HFFc6 (cell line): ENCODE results near the gene ENGASE. TPM values are rescaled to one million over a fixed set of nuclear protein-coding genes. Genes with fewer than 3 reads are reported as not detected.

Source experiments
- DNase-seq: peaks from one replicate; pipeline ENCODE4 v3.0.0-alpha.2; 2018
- H3K27ac Mint-ChIP-seq: 2 replicates; pipeline ENCODE4 v1.8.0; 2020; ENCODE audit warnings: mild to moderate bottlenecking, mixed read lengths
- H3K27me3 Mint-ChIP-seq: 2 replicates; pipeline ENCODE4 v1.8.0; 2021; ENCODE audit warnings: mild to moderate bottlenecking, moderate library complexity, mixed read lengths; ENCODE audit not compliant: insufficient read depth
- H3K36me3 Mint-ChIP-seq: 2 replicates; pipeline ENCODE4 v1.8.0; 2021; ENCODE audit warnings: low read depth, mixed read lengths
- H3K4me1 Mint-ChIP-seq: 2 replicates; pipeline ENCODE4 v1.8.0; 2020; ENCODE audit warnings: low read depth, mixed read lengths
- H3K4me3 Mint-ChIP-seq: 2 replicates; pipeline ENCODE4 v1.8.0; 2020; ENCODE audit warnings: mild to moderate bottlenecking, moderate library complexity, mixed read lengths
- H3K9me3 Mint-ChIP-seq: 2 replicates; pipeline ENCODE4 v1.8.0; 2020; ENCODE audit warnings: mild to moderate bottlenecking, mixed read lengths
- total RNA-seq, 6 experiments: library from RNA; stranded (reverse); fragmentation: NEBNext Ultra II Directional; extraction: Animal tissue kit (Norgen Biotek cat#: 25700); gene quantifications; 2 replicates in 1 of 6; 3 replicates in 5 of 6; pipeline ENCODE4 v1.2.3, GENCODE V29; 2021
- TF ChIP-seq, protein P1 (sequence below): fragments of 200-600 bp; sonication (generic); IDR thresholded peaks from 2 replicates; pipeline ENCODE4 v1.5.0; 2021; ENCODE audit warnings: antibody characterized with exemption, mild to moderate bottlenecking

ENGASE gene
- total RNA-seq, 6 experiments from 2014 or later: 11.1 to 13.8 (median 11.8) TPM

DNA sequence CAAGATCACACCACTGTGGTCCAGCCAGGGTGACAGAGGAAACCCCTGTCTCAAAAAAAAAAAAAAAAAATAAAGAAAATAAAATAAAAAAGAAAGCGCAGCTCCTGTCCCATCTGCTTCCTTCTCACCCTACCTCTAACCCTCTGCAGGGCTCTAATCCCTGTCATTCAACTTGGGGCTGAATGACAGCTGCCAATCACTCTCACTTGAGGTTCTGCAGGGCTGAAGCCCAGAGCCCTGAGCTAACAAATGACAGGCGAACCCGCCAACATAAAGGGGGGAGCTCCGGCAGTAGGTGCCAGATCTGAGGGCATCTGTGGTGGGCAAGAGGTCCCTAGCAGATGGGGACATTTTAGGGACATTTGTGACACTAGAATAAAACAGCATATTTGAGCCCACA, 44.3 kb downstream of the ENGASE start:
- no peak for DNase-seq
- H3K4me1 Mint-ChIP-seq: no peaks in the 10 kb centered on the region
- H3K27me3 Mint-ChIP-seq: peaks cover 21% of the 10 kb centered on the region
- H3K27ac Mint-ChIP-seq: no peak overlapping the region
- H3K36me3 Mint-ChIP-seq: no peaks in the 10 kb centered on the region
- H3K9me3 Mint-ChIP-seq: no peaks in the 10 kb centered on the region
- no peak overlapping the region for H3K4me3 Mint-ChIP-seq
- TF ChIP-seq, protein P1, sequence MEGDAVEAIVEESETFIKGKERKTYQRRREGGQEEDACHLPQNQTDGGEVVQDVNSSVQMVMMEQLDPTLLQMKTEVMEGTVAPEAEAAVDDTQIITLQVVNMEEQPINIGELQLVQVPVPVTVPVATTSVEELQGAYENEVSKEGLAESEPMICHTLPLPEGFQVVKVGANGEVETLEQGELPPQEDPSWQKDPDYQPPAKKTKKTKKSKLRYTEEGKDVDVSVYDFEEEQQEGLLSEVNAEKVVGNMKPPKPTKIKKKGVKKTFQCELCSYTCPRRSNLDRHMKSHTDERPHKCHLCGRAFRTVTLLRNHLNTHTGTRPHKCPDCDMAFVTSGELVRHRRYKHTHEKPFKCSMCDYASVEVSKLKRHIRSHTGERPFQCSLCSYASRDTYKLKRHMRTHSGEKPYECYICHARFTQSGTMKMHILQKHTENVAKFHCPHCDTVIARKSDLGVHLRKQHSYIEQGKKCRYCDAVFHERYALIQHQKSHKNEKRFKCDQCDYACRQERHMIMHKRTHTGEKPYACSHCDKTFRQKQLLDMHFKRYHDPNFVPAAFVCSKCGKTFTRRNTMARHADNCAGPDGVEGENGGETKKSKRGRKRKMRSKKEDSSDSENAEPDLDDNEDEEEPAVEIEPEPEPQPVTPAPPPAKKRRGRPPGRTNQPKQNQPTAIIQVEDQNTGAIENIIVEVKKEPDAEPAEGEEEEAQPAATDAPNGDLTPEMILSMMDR: no peak

GRCh38 chr17:79120259-79120658, 45.6 kb downstream of the ENGASE start:
- no peak overlapping the region for H3K27ac Mint-ChIP-seq
- H3K36me3 Mint-ChIP-seq: no peaks in the 10 kb centered on the region
- H3K4me1 Mint-ChIP-seq: no peaks in the 10 kb centered on the region
- H3K9me3 Mint-ChIP-seq: no peaks in the 10 kb centered on the region
- no peak overlapping the region for H3K4me3 Mint-ChIP-seq
- peaks cover 22% of the 10 kb centered on the region for H3K27me3 Mint-ChIP-seq
- TF ChIP-seq, protein P1: no peak
- no peak for DNase-seq

DNA sequence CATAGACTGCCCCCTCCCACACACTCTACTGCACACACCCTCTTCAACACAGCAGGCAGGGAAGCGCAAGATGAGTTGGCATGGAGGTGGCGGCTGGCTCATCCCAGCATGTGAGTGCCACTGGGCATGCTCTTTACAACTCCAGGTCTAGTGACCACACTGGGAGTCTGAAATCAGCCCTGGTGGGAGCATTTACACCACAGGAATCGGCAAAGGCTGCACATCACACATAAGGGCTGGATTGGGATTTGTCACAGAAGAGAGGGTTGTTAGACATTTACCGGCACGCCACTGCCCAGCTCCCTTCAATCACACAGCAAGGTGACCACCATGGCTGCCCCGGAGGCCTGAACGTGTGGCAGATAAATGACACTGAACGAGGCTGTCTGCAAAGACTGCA, 49.4 kb downstream of the ENGASE start:
- H3K4me1 Mint-ChIP-seq: no peaks in the 10 kb centered on the region
- H3K36me3 Mint-ChIP-seq: no peaks in the 10 kb centered on the region
- no peak for DNase-seq
- no peak overlapping the region for H3K27ac Mint-ChIP-seq
- peaks cover 38% of the 10 kb centered on the region for H3K27me3 Mint-ChIP-seq
- TF ChIP-seq, protein P1: no peak
- H3K9me3 Mint-ChIP-seq: no peaks in the 10 kb centered on the region
- H3K4me3 Mint-ChIP-seq: no peak overlapping the region

DNA sequence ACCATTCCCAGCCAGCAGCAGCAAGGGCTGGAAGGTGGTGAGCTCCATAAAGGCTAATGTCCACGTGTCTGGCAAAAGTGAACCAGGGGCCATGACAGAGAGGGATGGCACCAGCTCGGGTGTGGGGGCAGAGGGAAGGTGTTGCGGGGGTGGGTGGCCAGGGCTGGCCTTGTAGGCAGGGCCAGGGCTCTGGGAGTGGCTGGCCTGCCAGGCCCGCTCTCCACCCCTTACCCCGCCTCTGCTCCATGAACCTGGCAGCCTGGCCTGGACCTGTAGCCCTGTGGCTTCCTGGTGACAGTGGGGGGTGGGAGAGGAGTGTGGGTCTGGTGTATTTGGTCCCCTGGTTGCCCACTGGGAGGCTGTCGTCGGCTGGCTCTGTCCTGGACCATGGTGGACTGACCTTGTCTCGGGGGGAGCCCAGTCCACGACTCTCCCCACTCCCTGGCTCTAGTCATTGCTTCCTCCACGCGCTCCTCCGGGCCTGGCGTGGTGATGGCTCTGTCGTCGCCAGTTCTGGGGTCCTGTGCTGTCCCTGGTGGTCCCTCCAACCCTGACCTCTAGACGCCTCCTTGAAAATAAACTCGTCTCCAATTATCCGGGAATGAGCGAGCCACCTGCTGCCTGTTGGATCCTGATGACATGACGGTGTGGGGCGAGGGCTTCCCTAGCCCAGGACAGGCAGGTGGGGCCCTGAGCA, 50.0 kb downstream of the ENGASE start:
- no peaks in the 10 kb centered on the region for H3K36me3 Mint-ChIP-seq
- no peaks in the 10 kb centered on the region for H3K9me3 Mint-ChIP-seq
- DNase-seq: no peak
- no peaks in the 10 kb centered on the region for H3K4me1 Mint-ChIP-seq
- no peak overlapping the region for H3K4me3 Mint-ChIP-seq
- peaks cover 41% of the 10 kb centered on the region for H3K27me3 Mint-ChIP-seq
- TF ChIP-seq, protein P1: no peak
- no peak overlapping the region for H3K27ac Mint-ChIP-seq

- TF ChIP-seq, protein P1: no peak
- Mint-ChIP-seq H3K36me3 (no peaks in the 10 kb centered on the region), H3K27me3 (peaks cover 42% of the 10 kb centered on the region), H3K9me3 (no peaks in the 10 kb centered on the region), H3K4me1 (no peaks in the 10 kb centered on the region), H3K27ac (no peak overlapping the region), H3K4me3 (no peak overlapping the region)
- DNase-seq: no peak
These were observed 50.9 kb downstream of the ENGASE start for GRCh38 chr17:79125503-79125902.

GRCh38 chr17:79126139-79126538, 51.5 kb downstream of the ENGASE start:
- Mint-ChIP-seq H3K27me3 (peaks cover 44% of the 10 kb centered on the region), H3K27ac (no peak overlapping the region), H3K4me3 (no peak overlapping the region), H3K4me1 (no peaks in the 10 kb centered on the region), H3K9me3 (no peaks in the 10 kb centered on the region), H3K36me3 (no peaks in the 10 kb centered on the region)
- DNase-seq: no peak
- TF ChIP-seq, protein P1: peak; percentile 30; the same call in 1 of the 2 replicates
